Spleen (tissue), 11 donors: Measurements from ENCODE around the gene PHETA1. TPM values are rescaled to one million over a fixed set of nuclear protein-coding genes. Genes with fewer than 3 reads are reported as not detected.

ENCODE experiments used
- DNase-seq: peaks from one replicate; pipeline ENCODE4 v3.0.0-alpha.2; 2020
- H3K27ac ChIP-seq, 8 donors: fragments of 200-600 bp; sonication (generic) in 7 of 8; 1 replicate in 4 of 8; 2 replicates in 4 of 8; pipeline versions ENCODE4 v1.5.0 to v1.8.0; 2016 to 2021; ENCODE audit warnings: inconsistent platforms in 4 of 8, mild to moderate bottlenecking in 4 of 8, moderate library complexity in 1 of 8
- H3K27me3 ChIP-seq, 7 donors: fragments of 200-600 bp; sonication (generic) in 6 of 7; replicated peaks in 1 of 7; 1 replicate in 4 of 7; 2 replicates in 3 of 7; pipeline versions ENCODE4 v1.5.0 to v1.8.0; 2016 to 2021; ENCODE audit warnings: inconsistent platforms in 3 of 7, mild to moderate bottlenecking in 1 of 7
- H3K36me3 ChIP-seq, 6 donors: fragments of 200-600 bp; sonication (generic) in 5 of 6; 1 replicate in 4 of 6; 2 replicates in 2 of 6; pipeline versions ENCODE4 v1.5.0 to v1.8.0; 2016 to 2021; ENCODE audit warnings: inconsistent platforms in 2 of 6
- H3K4me1 ChIP-seq, 6 donors: fragments of 200-600 bp; sonication (generic) in 5 of 6; 1 replicate in 3 of 6; 2 replicates in 3 of 6; pipeline versions ENCODE4 v1.5.0 to v1.8.0; 2016 to 2021; ENCODE audit warnings: inconsistent platforms in 3 of 6
- H3K4me3 ChIP-seq, 8 donors: fragments of 200-600 bp; sonication (generic) in 7 of 8; 1 replicate in 4 of 8; 2 replicates in 4 of 8; pipeline versions ENCODE4 v1.5.0 to v1.8.0; 2016 to 2021; ENCODE audit warnings: inconsistent platforms in 4 of 8, mild to moderate bottlenecking in 4 of 8, moderate library complexity in 2 of 8
- H3K9me3 ChIP-seq, 8 donors: fragments of 200-600 bp; sonication (generic) in 7 of 8; 1 replicate in 4 of 8; 2 replicates in 4 of 8; pipeline versions ENCODE4 v1.5.0 to v1.8.0; 2016 to 2021; ENCODE audit warnings: inconsistent platforms in 4 of 8
- POLR2A ChIP-seq, 3 donors: fragments of 450-650 bp; IDR thresholded peaks; one replicate each; pipeline ENCODE4 v1.5.1; 2017; ENCODE audit warnings: antibody characterized with exemption in 3 of 3, mild to moderate bottlenecking in 1 of 3
- POLR2AphosphoS5 ChIP-seq, 3 donors: sonication (generic); formaldehyde crosslinking; IDR thresholded peaks; one replicate each; pipeline ENCODE4 v1.5.1; 2017; ENCODE audit warnings: antibody characterized with exemption in 3 of 3
- WGBS, 5 donors: extraction: QIAGEN DNeasy Blood & Tissue Kit in 3 of 5; methylation state at CpG; one replicate each; pipeline versions ENCODE4 v1.1.5 to v1.1.7; 2013 to 2018; 5-methylcytosine and 5-hydroxymethylcytosine counted together
- intact Hi-C: fragments of 100-400 bp; cut with DNase I; formaldehyde crosslinking; loops from one replicate; pipeline ENCODE4 v1.15.0; 2023; ENCODE audit warnings: low total_unique reads
- polyA plus RNA-seq, 3 donors: library from polyadenylated mRNA; stranded (reverse); fragments of 200-250 nt; gene quantifications; one replicate each; pipeline ENCODE4 v1.2.1, GENCODE V29; 2013
- total RNA-seq, 7 donors: library from RNA; depleted of rRNA in 3 of 7; stranded (reverse); fragments of >200 nt in 3 of 7; fragmentation: NEBNext Ultra II Directional in 4 of 7; extraction: Animal tissue kit (Norgen Biotek cat#: 25700) in 4 of 7; gene quantifications; one replicate each; pipeline versions ENCODE4 v1.1.0 to v1.2.1, GENCODE V29; 2016 to 2021
- TF ChIP-seq, protein P1 (sequence below), 11 experiments: fragments of 200-600 bp in 7 of 11; fragments of 450-650 bp in 4 of 11; sonication (generic) in 4 of 11; IDR thresholded peaks in 8 of 11; conservative IDR thresholded peaks in 3 of 11; 1 replicate in 7 of 11; 2 replicates in 4 of 11; pipeline versions ENCODE4 v1.4.0 to v1.8.0; 2016 to 2021; ENCODE audit warnings: antibody characterized with exemption in 11 of 11, inconsistent platforms in 4 of 11, mild to moderate bottlenecking in 1 of 11
- donor health status: healthy with polysubstance abuse.
- donor health status: DM: no; HTN: no; CAD: no; lungs with moderate emphysema.
- donor health status: DM: no; HTN: no; CAD: no.
- donor health status: Bipolar disorder and iron deficiency.
- donor health status: healthy.
- donor health status: DM: no; HTN: no; CAD: no.
- donor health status: DM: yes; HTN: yes; CAD: no.

Gene PHETA1
- total and polyA plus RNA-seq, 10 donors = 4.9 to 39.7 (median 20.0) TPM

DNA sequence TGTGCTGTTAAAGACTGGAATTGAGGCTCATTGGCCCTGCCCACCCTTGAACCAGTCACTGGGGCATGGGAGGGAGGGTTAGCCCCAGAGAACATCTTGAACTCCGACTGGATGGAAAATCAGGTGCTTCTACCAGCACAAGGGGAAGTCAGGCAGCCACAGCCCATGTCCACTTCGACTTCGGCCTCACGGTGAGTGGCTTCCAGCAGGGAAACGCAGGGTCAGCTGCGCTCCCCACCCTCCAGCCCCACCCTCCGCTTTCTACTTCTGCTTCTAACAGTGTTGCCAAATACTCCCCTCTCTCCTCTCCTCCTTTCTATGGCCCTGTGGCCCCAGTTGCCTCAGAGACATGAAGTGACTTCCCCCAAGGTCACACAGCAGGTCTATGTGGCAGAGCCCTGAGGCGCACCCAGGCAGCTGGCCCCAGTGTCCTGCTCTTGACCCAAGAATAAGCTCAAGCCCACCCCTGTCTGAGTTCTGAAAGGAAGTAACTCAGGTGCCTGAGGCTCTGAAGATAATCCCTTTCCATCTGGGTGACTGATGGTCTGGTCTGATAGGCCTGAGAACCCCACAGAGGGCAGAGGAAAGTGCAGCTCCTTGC lies 24.9 kb upstream of the PHETA1 start:
- H3K4me3 ChIP-seq = no peak overlapping the region
- H3K27ac ChIP-seq = peak overlapping the region in 3 of 8 donors; percentile 40 to 62 (median 53)
- peaks cover 11 to 56% (median 24%) of the 10 kb centered on the region in 6 donors for H3K4me1 ChIP-seq
- TF ChIP-seq, protein P1, sequence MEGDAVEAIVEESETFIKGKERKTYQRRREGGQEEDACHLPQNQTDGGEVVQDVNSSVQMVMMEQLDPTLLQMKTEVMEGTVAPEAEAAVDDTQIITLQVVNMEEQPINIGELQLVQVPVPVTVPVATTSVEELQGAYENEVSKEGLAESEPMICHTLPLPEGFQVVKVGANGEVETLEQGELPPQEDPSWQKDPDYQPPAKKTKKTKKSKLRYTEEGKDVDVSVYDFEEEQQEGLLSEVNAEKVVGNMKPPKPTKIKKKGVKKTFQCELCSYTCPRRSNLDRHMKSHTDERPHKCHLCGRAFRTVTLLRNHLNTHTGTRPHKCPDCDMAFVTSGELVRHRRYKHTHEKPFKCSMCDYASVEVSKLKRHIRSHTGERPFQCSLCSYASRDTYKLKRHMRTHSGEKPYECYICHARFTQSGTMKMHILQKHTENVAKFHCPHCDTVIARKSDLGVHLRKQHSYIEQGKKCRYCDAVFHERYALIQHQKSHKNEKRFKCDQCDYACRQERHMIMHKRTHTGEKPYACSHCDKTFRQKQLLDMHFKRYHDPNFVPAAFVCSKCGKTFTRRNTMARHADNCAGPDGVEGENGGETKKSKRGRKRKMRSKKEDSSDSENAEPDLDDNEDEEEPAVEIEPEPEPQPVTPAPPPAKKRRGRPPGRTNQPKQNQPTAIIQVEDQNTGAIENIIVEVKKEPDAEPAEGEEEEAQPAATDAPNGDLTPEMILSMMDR (IDR thresholded peaks at IDR 0.05 in 8 of 11, conservative IDR thresholded peaks at IDR 0.05 in 3 of 11) = no peak
- peak; percentile 42 to 52 (median 50) for TF ChIP-seq POLR2AphosphoS5 (IDR thresholded peaks at IDR 0.05)
- TF ChIP-seq POLR2A (IDR thresholded peaks at IDR 0.05) = no peak
- intact Hi-C loops = no loop called here
- WGBS, 5 donors = 38 to 64% (median 44%) methylated on average over 8 of the region's 8 CpGs
- H3K36me3 ChIP-seq = no peaks in the 10 kb centered on the region
- peak; percentile 84 for DNase-seq
- no peaks in the 10 kb centered on the region for H3K27me3 ChIP-seq
- no peaks in the 10 kb centered on the region for H3K9me3 ChIP-seq

DNA sequence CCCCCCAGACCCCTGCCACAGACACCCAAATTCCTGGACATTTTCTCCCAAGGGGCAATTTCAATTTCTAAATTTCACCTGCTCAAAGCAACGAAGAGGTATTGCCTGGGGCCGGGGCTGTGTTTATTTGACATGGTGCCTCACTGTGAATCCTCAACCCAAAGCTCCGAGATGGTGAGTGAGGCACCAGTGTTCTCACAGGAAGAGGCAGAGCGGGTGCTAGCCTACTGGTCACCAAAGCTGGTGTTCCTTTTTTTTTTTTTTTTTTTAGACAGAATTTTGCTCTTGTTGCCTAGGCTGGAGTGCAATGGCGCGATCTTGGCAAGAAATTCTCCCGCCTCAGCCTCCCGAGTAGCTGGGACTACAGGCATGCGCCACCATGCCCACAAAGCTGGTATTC lies 22.0 kb upstream of the PHETA1 start:
- peaks cover 0 to 28% (median 1%) of the 10 kb centered on the region in 6 donors for H3K4me1 ChIP-seq

DNA sequence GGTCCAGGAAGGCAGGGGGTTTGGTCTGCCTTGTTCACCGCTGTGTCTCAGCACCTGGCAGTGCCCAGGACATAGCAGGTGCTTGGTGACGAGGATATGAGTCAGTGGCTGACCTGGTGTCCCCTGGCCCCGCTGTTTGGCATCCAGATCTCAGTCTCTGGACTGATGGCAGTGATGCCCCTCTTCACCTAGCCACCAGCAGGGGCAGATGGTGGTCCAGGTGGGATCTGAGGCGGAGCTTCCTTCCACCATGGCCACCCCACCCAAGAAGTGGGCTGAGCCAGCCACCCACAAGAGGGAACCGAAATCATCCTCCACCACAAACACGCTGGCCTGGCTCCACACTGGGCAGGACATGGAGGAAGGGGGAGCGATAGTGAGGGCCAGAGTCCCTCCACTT lies 20.7 kb upstream of the PHETA1 start:
- peak in 1 of 3 donors; percentile 27 for TF ChIP-seq POLR2AphosphoS5 (IDR thresholded peaks at IDR 0.05)
- TF ChIP-seq, protein P1 (IDR thresholded peaks at IDR 0.05 in 8 of 11, conservative IDR thresholded peaks at IDR 0.05 in 3 of 11) = no peak
- H3K27me3 ChIP-seq = no peaks in the 10 kb centered on the region
- DNase-seq = no peak
- peaks cover 0 to 24% (median 1%) of the 10 kb centered on the region in 6 donors for H3K4me1 ChIP-seq
- WGBS, 5 donors = 52 to 75% (median 70%) methylated on average over 6 to 7 of the region's 7 CpGs
- H3K4me3 ChIP-seq = no peak overlapping the region
- no peak overlapping the region for H3K27ac ChIP-seq
- intact Hi-C loops = no loop called here
- H3K9me3 ChIP-seq = no peaks in the 10 kb centered on the region
- no peaks in the 10 kb centered on the region for H3K36me3 ChIP-seq

More for the DNA sequence above, 22.0 kb upstream of the PHETA1 start:
- 81 to 90% (median 83%) methylated on average over 9 of the region's 9 CpGs for WGBS, 5 donors
- no peak for DNase-seq
- H3K36me3 ChIP-seq = no peaks in the 10 kb centered on the region
- H3K4me3 ChIP-seq = no peak overlapping the region
- intact Hi-C loops = no loop called here
- H3K9me3 ChIP-seq = no peaks in the 10 kb centered on the region
- TF ChIP-seq POLR2A (IDR thresholded peaks at IDR 0.05) = no peak
- TF ChIP-seq, protein P1 (IDR thresholded peaks at IDR 0.05 in 8 of 11, conservative IDR thresholded peaks at IDR 0.05 in 3 of 11) = no peak
- no peak for TF ChIP-seq POLR2AphosphoS5 (IDR thresholded peaks at IDR 0.05)
- H3K27ac ChIP-seq = no peak overlapping the region
- H3K27me3 ChIP-seq = no peaks in the 10 kb centered on the region

DNA sequence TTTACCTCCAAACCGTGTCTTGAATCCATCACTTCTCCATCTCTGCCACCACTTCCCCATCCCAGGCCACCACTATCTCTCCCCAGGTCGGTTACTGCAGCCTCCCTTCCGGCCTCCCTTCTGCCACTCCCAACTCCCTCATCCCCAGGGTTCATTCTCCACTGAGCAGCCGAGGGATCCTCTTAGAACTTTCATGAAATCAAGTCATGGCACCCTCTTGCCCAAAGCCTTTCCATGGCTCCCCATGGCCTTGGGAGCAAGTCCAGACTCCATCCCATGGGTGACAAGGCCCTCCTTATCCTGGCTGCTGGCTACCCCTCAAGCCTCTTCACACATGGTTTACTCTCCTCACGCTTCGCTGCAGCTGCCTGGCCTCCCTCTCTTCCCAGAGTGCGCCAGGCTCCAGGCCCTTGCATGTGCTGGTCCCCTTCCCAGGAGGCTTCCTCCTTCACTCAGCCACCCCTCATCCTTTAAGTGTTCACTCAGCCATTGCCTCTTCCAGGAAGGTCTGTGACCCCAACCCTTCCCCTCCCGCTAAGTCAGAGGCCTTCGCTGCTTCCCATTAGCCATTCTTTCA lies 18.9 kb upstream of the PHETA1 start:
- no peak for DNase-seq
- H3K27me3 ChIP-seq = no peaks in the 10 kb centered on the region
- H3K4me3 ChIP-seq = no peak overlapping the region
- 79 to 89% (median 81%) methylated on average over 9 of the region's 9 CpGs for WGBS, 5 donors
- TF ChIP-seq POLR2A (IDR thresholded peaks at IDR 0.05) (no peak), POLR2AphosphoS5 (IDR thresholded peaks at IDR 0.05) (no peak)
- TF ChIP-seq, protein P1 (IDR thresholded peaks at IDR 0.05 in 8 of 11, conservative IDR thresholded peaks at IDR 0.05 in 3 of 11) = no peak
- H3K4me1 ChIP-seq = peaks cover 0 to 12% (median 0%) of the 10 kb centered on the region in 6 donors
- H3K9me3 ChIP-seq = no peaks in the 10 kb centered on the region
- no peaks in the 10 kb centered on the region for H3K36me3 ChIP-seq
- no peak overlapping the region for H3K27ac ChIP-seq
- intact Hi-C loops = no loop called here
